HFFc6 (cell line): Measurements from ENCODE around the gene POTEG. TPM values are rescaled to one million over a fixed set of nuclear protein-coding genes. Genes with fewer than 3 reads are reported as not detected.
"Not testable (repeated sequence)": the region's sequence is repeated elsewhere in the genome, so short reads cannot be mapped to it uniquely, and the experiment has no call there.

Experiments used
- DNase-seq: peaks from one replicate; pipeline ENCODE4 v3.0.0-alpha.2; 2018
- H3K27ac Mint-ChIP-seq: 2 replicates; pipeline ENCODE4 v1.8.0; 2020; ENCODE audit warnings: mild to moderate bottlenecking, mixed read lengths
- H3K27me3 Mint-ChIP-seq: 2 replicates; pipeline ENCODE4 v1.8.0; 2021; ENCODE audit warnings: mild to moderate bottlenecking, moderate library complexity, mixed read lengths; ENCODE audit not compliant: insufficient read depth
- H3K36me3 Mint-ChIP-seq: 2 replicates; pipeline ENCODE4 v1.8.0; 2021; ENCODE audit warnings: low read depth, mixed read lengths
- H3K4me1 Mint-ChIP-seq: 2 replicates; pipeline ENCODE4 v1.8.0; 2020; ENCODE audit warnings: low read depth, mixed read lengths
- H3K4me3 Mint-ChIP-seq: 2 replicates; pipeline ENCODE4 v1.8.0; 2020; ENCODE audit warnings: mild to moderate bottlenecking, moderate library complexity, mixed read lengths
- H3K9me3 Mint-ChIP-seq: 2 replicates; pipeline ENCODE4 v1.8.0; 2020; ENCODE audit warnings: mild to moderate bottlenecking, mixed read lengths
- total RNA-seq, 6 experiments: library from RNA; stranded (reverse); fragmentation: NEBNext Ultra II Directional; extraction: Animal tissue kit (Norgen Biotek cat#: 25700); gene quantifications; 2 replicates in 1 of 6; 3 replicates in 5 of 6; pipeline ENCODE4 v1.2.3, GENCODE V29; 2021

The POTEG gene
- total RNA-seq, 6 experiments from 2014 or later: not detected

- H3K36me3 Mint-ChIP-seq, H3K27ac Mint-ChIP-seq, H3K4me3 Mint-ChIP-seq, DNase-seq, H3K4me1 Mint-ChIP-seq, H3K27me3 Mint-ChIP-seq, H3K9me3 Mint-ChIP-seq: not testable (repeated sequence)
These were observed 43.9 kb downstream of the POTEG start for GRCh38 chr14:19390230-19390629.

DNA sequence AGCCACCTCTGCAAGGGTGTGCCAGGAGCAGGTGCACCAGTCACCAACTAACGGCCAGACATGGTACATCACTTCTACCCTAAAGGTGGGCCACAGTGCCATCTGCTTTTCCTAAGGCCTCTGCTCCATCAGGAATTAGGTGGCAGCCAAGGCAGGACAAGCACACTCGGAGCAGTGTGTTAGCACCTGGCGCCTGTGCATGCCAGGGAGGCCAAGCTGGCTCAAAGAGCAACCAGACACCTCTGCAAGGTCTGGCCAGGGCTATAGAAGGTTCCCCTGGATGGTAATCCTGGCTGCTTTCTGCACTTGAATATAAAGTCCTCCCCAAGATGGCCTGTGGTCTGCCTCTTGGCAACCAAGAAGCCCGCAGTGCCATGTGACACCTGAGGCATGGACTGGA is 45.4 kb downstream of the POTEG start:
- not testable (repeated sequence) for H3K27ac Mint-ChIP-seq, H3K9me3 Mint-ChIP-seq, H3K4me1 Mint-ChIP-seq, H3K4me3 Mint-ChIP-seq, H3K36me3 Mint-ChIP-seq, DNase-seq, H3K27me3 Mint-ChIP-seq

- H3K36me3 Mint-ChIP-seq, H3K9me3 Mint-ChIP-seq, H3K4me3 Mint-ChIP-seq, DNase-seq, H3K27me3 Mint-ChIP-seq, H3K4me1 Mint-ChIP-seq, H3K27ac Mint-ChIP-seq: not testable (repeated sequence)
These were observed 47.1 kb downstream of the POTEG start for GRCh38 chr14:19386996-19387395.

- DNase-seq, H3K27me3 Mint-ChIP-seq, H3K9me3 Mint-ChIP-seq, H3K27ac Mint-ChIP-seq, H3K4me3 Mint-ChIP-seq, H3K36me3 Mint-ChIP-seq, H3K4me1 Mint-ChIP-seq: not testable (repeated sequence)
These were observed 47.8 kb downstream of the POTEG start for GRCh38 chr14:19386309-19386708.

GRCh38 chr14:19384088-19384781 is 49.9 kb downstream of the POTEG start:
- not testable (repeated sequence) for H3K9me3 Mint-ChIP-seq

GRCh38 chr14:19383008-19383584 is 51.0 kb downstream of the POTEG start:
- not testable (repeated sequence) for DNase-seq, H3K4me3 Mint-ChIP-seq, H3K27ac Mint-ChIP-seq

More at GRCh38 chr14:19384088-19384781, 49.9 kb downstream of the POTEG start:
- not testable (repeated sequence) for DNase-seq, H3K4me1 Mint-ChIP-seq, H3K4me3 Mint-ChIP-seq, H3K36me3 Mint-ChIP-seq, H3K27me3 Mint-ChIP-seq, H3K27ac Mint-ChIP-seq

GRCh38 chr14:19380137-19380536 is 54.0 kb downstream of the POTEG start:
- H3K9me3 Mint-ChIP-seq: peaks cover 11% of the 10 kb centered on the region
- H3K4me3 Mint-ChIP-seq, H3K36me3 Mint-ChIP-seq, H3K27me3 Mint-ChIP-seq, H3K27ac Mint-ChIP-seq, DNase-seq, H3K4me1 Mint-ChIP-seq: not testable (repeated sequence)

More at GRCh38 chr14:19383008-19383584, 51.0 kb downstream of the POTEG start:
- not testable (repeated sequence) for H3K36me3 Mint-ChIP-seq, H3K27me3 Mint-ChIP-seq, H3K4me1 Mint-ChIP-seq, H3K9me3 Mint-ChIP-seq

- not testable (repeated sequence) for H3K27ac Mint-ChIP-seq, H3K36me3 Mint-ChIP-seq, H3K27me3 Mint-ChIP-seq, H3K4me3 Mint-ChIP-seq, H3K4me1 Mint-ChIP-seq, DNase-seq
- H3K9me3 Mint-ChIP-seq: peaks cover 11% of the 10 kb centered on the region
These were observed 59.7 kb downstream of the POTEG start for GRCh38 chr14:19374451-19374903.

DNA sequence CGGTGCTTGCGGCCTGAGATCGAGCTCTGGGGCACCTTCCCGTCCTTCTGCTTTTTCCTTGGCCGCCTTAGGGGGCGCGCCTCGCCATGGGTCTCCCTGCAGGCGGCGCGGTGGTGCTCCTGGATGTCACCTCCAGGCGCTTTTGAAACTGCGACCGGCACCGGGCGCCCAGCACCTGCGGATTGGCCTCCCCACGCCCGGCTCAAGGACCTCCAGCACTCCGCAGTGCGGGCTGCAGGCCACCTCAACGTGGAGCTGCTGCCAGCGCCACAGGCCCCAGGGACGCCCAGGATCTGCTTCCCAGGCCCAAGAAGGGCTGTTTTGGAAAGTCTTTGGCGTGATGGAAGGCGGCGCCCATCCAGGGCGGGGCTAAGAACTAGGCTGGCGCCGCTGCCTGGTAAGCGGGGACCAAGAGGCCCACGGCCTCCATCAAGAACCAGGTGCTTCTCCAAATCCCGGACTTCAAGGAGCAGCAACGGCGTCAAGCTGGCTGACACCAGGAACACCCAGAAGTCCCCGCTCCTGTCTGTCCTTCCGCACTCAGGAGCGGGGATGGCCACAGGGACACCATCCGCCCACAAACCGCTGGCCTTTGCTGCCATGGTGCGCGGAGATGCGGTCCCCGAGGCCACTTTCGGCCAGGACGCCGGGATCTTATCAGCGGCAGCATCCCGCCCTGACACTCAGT is 61.2 kb downstream of the POTEG start:
- H3K4me3 Mint-ChIP-seq, H3K36me3 Mint-ChIP-seq, H3K27me3 Mint-ChIP-seq, H3K27ac Mint-ChIP-seq, DNase-seq, H3K4me1 Mint-ChIP-seq: not testable (repeated sequence)
- peaks cover 11% of the 10 kb centered on the region for H3K9me3 Mint-ChIP-seq

DNA sequence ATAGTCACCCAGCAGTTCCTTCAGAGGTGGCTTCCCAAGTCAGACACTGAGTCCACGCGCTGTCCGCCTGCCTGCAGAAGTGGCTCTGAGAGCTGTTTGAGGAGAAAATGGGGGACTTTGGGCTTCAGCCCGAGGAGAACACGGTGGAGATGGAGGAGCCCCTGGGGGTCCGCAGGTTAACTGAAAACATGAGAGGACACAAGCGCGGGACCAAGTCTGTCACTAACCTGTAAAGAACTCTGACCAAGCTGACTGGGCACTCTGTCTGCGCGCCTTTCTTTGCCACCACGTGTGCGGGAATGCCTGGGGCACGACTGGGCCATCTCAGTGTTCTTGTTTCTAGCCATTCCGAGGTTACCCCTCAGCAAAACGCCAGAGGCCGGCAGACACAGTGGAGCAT is 62.4 kb downstream of the POTEG start:
- not testable (repeated sequence) for H3K27ac Mint-ChIP-seq, H3K4me3 Mint-ChIP-seq, DNase-seq, H3K27me3 Mint-ChIP-seq, H3K4me1 Mint-ChIP-seq, H3K9me3 Mint-ChIP-seq, H3K36me3 Mint-ChIP-seq

- not testable (repeated sequence) for H3K27me3 Mint-ChIP-seq, H3K4me1 Mint-ChIP-seq, H3K27ac Mint-ChIP-seq, DNase-seq, H3K36me3 Mint-ChIP-seq, H3K9me3 Mint-ChIP-seq, H3K4me3 Mint-ChIP-seq
These were observed 71.3 kb downstream of the POTEG start for GRCh38 chr14:19362803-19363202.

- H3K4me3 Mint-ChIP-seq, H3K27ac Mint-ChIP-seq, H3K27me3 Mint-ChIP-seq, H3K9me3 Mint-ChIP-seq, H3K4me1 Mint-ChIP-seq, H3K36me3 Mint-ChIP-seq, DNase-seq: not testable (repeated sequence)
These were observed 71.8 kb downstream of the POTEG start for GRCh38 chr14:19362323-19362722.

DNA sequence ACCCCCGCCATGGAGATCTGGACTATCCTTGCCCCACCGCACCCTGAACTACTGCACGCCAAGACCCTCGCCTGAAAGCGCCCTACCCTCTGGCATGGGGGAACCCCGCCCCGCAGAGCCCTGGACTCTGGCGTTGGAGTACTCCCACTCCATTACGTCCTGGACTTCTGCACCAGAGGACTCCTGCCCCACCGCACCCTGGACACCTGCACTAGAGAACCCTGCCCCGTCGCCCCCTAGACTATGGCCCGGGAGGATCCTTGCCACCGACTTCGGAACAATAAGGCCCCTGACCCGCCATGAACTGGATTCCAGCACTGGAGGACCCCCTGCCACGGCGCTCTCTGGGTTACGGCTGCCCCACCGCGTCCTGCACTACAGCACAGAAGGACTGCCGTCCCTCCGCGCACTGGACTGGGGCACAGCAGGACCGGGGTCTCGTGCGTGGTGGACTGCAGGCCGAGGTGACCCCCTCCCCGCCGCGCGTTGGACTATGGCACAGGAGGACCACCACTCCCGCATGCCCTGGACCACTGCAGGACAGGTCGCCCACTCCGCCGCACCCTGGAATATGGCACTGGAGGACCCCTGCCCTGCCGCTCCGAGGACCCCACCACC is 72.4 kb downstream of the POTEG start:
- not testable (repeated sequence) for H3K36me3 Mint-ChIP-seq, H3K4me1 Mint-ChIP-seq, H3K9me3 Mint-ChIP-seq, H3K27ac Mint-ChIP-seq, H3K4me3 Mint-ChIP-seq, DNase-seq, H3K27me3 Mint-ChIP-seq
